T-cell (primary cell): Measurements from ENCODE around the gene CSF1R. TPM values are rescaled to one million over a fixed set of nuclear protein-coding genes. Genes with fewer than 3 reads are reported as not detected.

Experiments used
- ATAC-seq, 4 experiments: fragments of 200-7000 bp in 3 of 4; fragments of 150-1000 bp in 1 of 4; cut with Tn5 transposase; replicated peaks in 1 of 4; 1 replicate in 3 of 4; 2 replicates in 1 of 4; pipeline ENCODE4 v1.10.0; 2021; ENCODE audit warnings: moderate library complexity in 3 of 4, mild to moderate bottlenecking in 2 of 4, moderate number of reproducible peaks in 1 of 4
- CTCF ChIA-PET, 2 donors: fragments of 300-600 bp; sonication (Branson Sonifier 250); formaldehyde crosslinking; loops; one replicate each; lab custom pipeline; 2022; ENCODE audit warnings: antibody characterized with exemption in 2 of 2; lab: Charles Lee
- POLR2A ChIA-PET, 2 donors: fragments of 300-600 bp; sonication (Branson Sonifier 250); formaldehyde crosslinking; loops; one replicate each; lab custom pipeline; 2022; ENCODE audit warnings: antibody characterized with exemption in 2 of 2; lab: Charles Lee
- DNase-seq, 35 experiments: peaks; one replicate each; pipeline versions ENCODE4 v3.0.0 to v3.0.0-alpha.2; 2013 to 2023
- H3K27ac ChIP-seq: one replicate; pipeline ENCODE4 v1.5.1; 2013; ENCODE audit warnings: low read length
- H3K27me3 ChIP-seq, 2 experiments: replicated peaks in 1 of 2; 1 replicate in 1 of 2; 2 replicates in 1 of 2; pipeline versions ENCODE4 v1.6.1 to v1.7.0; 2013; ENCODE audit warnings: low read length in 1 of 2, mixed read lengths in 1 of 2; ENCODE audit not compliant: control insufficient read depth in 2 of 2, insufficient read depth in 2 of 2; ENCODE audit errors: extremely low read depth in 1 of 2
- H3K36me3 ChIP-seq, 2 donors: 1 replicate in 1 of 2; 2 replicates in 1 of 2; pipeline versions ENCODE4 v1.6.1 to v1.7.0; 2013; ENCODE audit warnings: low read length in 1 of 2; ENCODE audit not compliant: control insufficient read depth in 2 of 2, insufficient read depth in 1 of 2; ENCODE audit errors: extremely low read depth in 1 of 2
- H3K4me1 ChIP-seq, 2 experiments: 1 replicate in 1 of 2; 2 replicates in 1 of 2; pipeline versions ENCODE4 v1.6.1 to v1.7.0; 2013; ENCODE audit warnings: low read length in 2 of 2, mixed read lengths in 1 of 2; ENCODE audit not compliant: insufficient read depth in 2 of 2, control insufficient read depth in 1 of 2; ENCODE audit errors: extremely low read depth in 1 of 2
- H3K4me3 ChIP-seq, 2 donors: 1 replicate in 1 of 2; 2 replicates in 1 of 2; pipeline versions ENCODE4 v1.5.1 to v1.7.0; 2013; ENCODE audit warnings: mild to moderate bottlenecking in 2 of 2, low read length in 1 of 2, moderate library complexity in 1 of 2; ENCODE audit not compliant: control insufficient read depth in 1 of 2; ENCODE audit errors: extremely low read depth in 1 of 2
- H3K9me3 ChIP-seq: 2 replicates; pipeline ENCODE4 v1.7.0; 2013
- H3K27ac Mint-ChIP-seq, 2 donors: one replicate each; pipeline ENCODE4 v1.8.0; 2020 to 2021; ENCODE audit warnings: mild to moderate bottlenecking in 2 of 2, mixed read lengths in 2 of 2
- H3K27me3 Mint-ChIP-seq, 2 donors: one replicate each; pipeline ENCODE4 v1.8.0; 2021 to 2022; ENCODE audit warnings: mixed read lengths in 2 of 2
- H3K36me3 Mint-ChIP-seq: one replicate; pipeline ENCODE4 v1.8.0; 2021; ENCODE audit warnings: mixed read lengths
- H3K4me1 Mint-ChIP-seq, 3 donors: one replicate each; pipeline ENCODE4 v1.8.0; 2020 to 2022; ENCODE audit warnings: mixed read lengths in 3 of 3, mild to moderate bottlenecking in 1 of 3
- H3K4me3 Mint-ChIP-seq, 3 donors: one replicate each; pipeline ENCODE4 v1.8.0; 2020 to 2022; ENCODE audit warnings: mild to moderate bottlenecking in 3 of 3, mixed read lengths in 3 of 3, moderate library complexity in 3 of 3
- H3K9me3 Mint-ChIP-seq, 3 donors: one replicate each; pipeline ENCODE4 v1.8.0; 2020 to 2022; ENCODE audit warnings: mixed read lengths in 3 of 3
- WGBS: methylation state at CpG from one replicate; pipeline ENCODE4 v1.1.5; 2013; ENCODE audit warnings: missing lambda C conversion rate; ENCODE audit not compliant: insufficient coverage; 5-methylcytosine and 5-hydroxymethylcytosine counted together
- total RNA-seq, 35 experiments: library from RNA in 6 of 35; stranded (reverse) in 6 of 35; fragments of 120-200 nt in 1 of 35; gene quantifications; one replicate each; pipeline versions ENCODE4 v1.2.1 to v1.2.4 and lab custom pipeline; 2013 to 2026

CSF1R gene
- total RNA-seq, 5 donors from 2014 or later (not counting 1 experiment from before 2014, with no cell fraction given) = 0.36 to 0.95 (median 0.58) TPM; not detected in 1

- H3K4me3 Mint-ChIP-seq = no peak overlapping the region
- DNase-seq (no peak), ATAC-seq (no peak)
- Histone ChIP-seq H3K27ac (no peak overlapping the region), H3K4me1 (no peaks in the 10 kb centered on the region), H3K36me3 (peaks cover 13 to 84% of the 10 kb centered on the region in 2 donors), H3K27me3 (no peaks in the 10 kb centered on the region), H3K4me3 (no peak overlapping the region), H3K9me3 (no peaks in the 10 kb centered on the region)
- H3K9me3 Mint-ChIP-seq = peaks cover 0 to 6% (median 2%) of the 10 kb centered on the region in 3 donors
- POLR2A ChIA-PET = no interaction called here
- no peaks in the 10 kb centered on the region for H3K27me3 Mint-ChIP-seq
- H3K36me3 Mint-ChIP-seq = peaks cover 85% of the 10 kb centered on the region
- 100% methylated on average over 2 of the region's 4 CpGs for WGBS
- H3K27ac Mint-ChIP-seq = no peak overlapping the region
- H3K4me1 Mint-ChIP-seq = peaks cover under 1 to 7% (median 5%) of the 10 kb centered on the region in 3 donors
- CTCF ChIA-PET = interaction anchor here in 1 of 2 donors (0.5 kb wide), 1 partner anchor 371 kb away, joined by 3 read pairs; no protein-coding TSS in a partner anchor
These were observed 72.4 kb downstream of the CSF1R start for GRCh38 chr5:150013931-150014330.

GRCh38 chr5:150009671-150010387 is 76.5 kb downstream of the CSF1R start:
- H3K27ac ChIP-seq = no peak overlapping the region
- no peak overlapping the region for H3K4me3 ChIP-seq
- Mint-ChIP-seq H3K4me3 (no peak overlapping the region), H3K36me3 (peaks cover 81% of the 10 kb centered on the region), H3K4me1 (peaks cover 15 to 27% (median 15%) of the 10 kb centered on the region in 3 donors), H3K9me3 (no peaks in the 10 kb centered on the region), H3K27ac (no peak overlapping the region), H3K27me3 (no peaks in the 10 kb centered on the region)
- ChIA-PET POLR2A (no interaction called here), CTCF (interaction anchor here in 1 of 2 donors (1.5 kb wide), 1 partner anchor 10 kb away, joined by 4 read pairs; no protein-coding TSS in a partner anchor)
- H3K4me1 ChIP-seq = no peaks in the 10 kb centered on the region
- 100% methylated on average over 6 of the region's 6 CpGs for WGBS
- H3K36me3 ChIP-seq = peaks cover 7 to 81% of the 10 kb centered on the region in 2 donors
- H3K9me3 ChIP-seq = no peaks in the 10 kb centered on the region
- ATAC-seq (no peak), DNase-seq (no peak)
- no peaks in the 10 kb centered on the region for H3K27me3 ChIP-seq

- no peak for DNase-seq
- H3K36me3 Mint-ChIP-seq = peaks cover 63% of the 10 kb centered on the region
- H3K4me1 Mint-ChIP-seq = peaks cover 36 to 47% (median 39%) of the 10 kb centered on the region in 3 donors
- Histone ChIP-seq H3K27me3 (no peaks in the 10 kb centered on the region), H3K27ac (no peak overlapping the region), H3K4me1 (peaks cover 3 to 10% of the 10 kb centered on the region in 2 experiments), H3K4me3 (no peak overlapping the region), H3K9me3 (no peaks in the 10 kb centered on the region), H3K36me3 (peaks cover 5 to 60% of the 10 kb centered on the region in 2 donors)
- ATAC-seq = no peak
- ChIA-PET POLR2A (interaction anchor here (0.6 kb wide), 2 partner anchors 432 to 1587 kb away, joined by 7 read pairs; no protein-coding TSS in a partner anchor), CTCF (interaction anchor here (1.0 to 2.0 kb wide), 2 partner anchors 14 to 16 kb away, joined by 3 to 5 read pairs; no protein-coding TSS in a partner anchor)
- no peak overlapping the region for H3K27ac Mint-ChIP-seq
- no peaks in the 10 kb centered on the region for H3K9me3 Mint-ChIP-seq
- H3K4me3 Mint-ChIP-seq = no peak overlapping the region
- no peaks in the 10 kb centered on the region for H3K27me3 Mint-ChIP-seq
These were observed 79.3 kb downstream of the CSF1R start for GRCh38 chr5:150007050-150007449.

- H3K4me1 Mint-ChIP-seq = peaks cover 42 to 52% (median 47%) of the 10 kb centered on the region in 3 donors
- H3K27ac ChIP-seq = no peak overlapping the region
- no peak overlapping the region for H3K27ac Mint-ChIP-seq
- H3K27me3 Mint-ChIP-seq = no peaks in the 10 kb centered on the region
- H3K27me3 ChIP-seq = no peaks in the 10 kb centered on the region
- H3K4me3 Mint-ChIP-seq = no peak overlapping the region
- H3K9me3 ChIP-seq = no peaks in the 10 kb centered on the region
- H3K36me3 Mint-ChIP-seq = peaks cover 60% of the 10 kb centered on the region
- H3K36me3 ChIP-seq = peaks cover 3 to 57% of the 10 kb centered on the region in 2 donors
- ChIA-PET POLR2A (interaction anchor here in 1 of 2 donors (0.5 kb wide), 2 partner anchors 411 to 416 kb away, joined by 3 to 10 read pairs; no protein-coding TSS in a partner anchor), CTCF (interaction anchor here (1.0 to 2.0 kb wide), 3 partner anchors 13 to 370 kb away, joined by 3 to 5 read pairs (median 3); no protein-coding TSS in a partner anchor)
- WGBS = no CpG with 5 or more reads among the region's 4 CpGs
- DNase-seq (no peak), ATAC-seq (no peak)
- H3K4me3 ChIP-seq = no peak overlapping the region
- H3K4me1 ChIP-seq = peaks cover 7 to 14% of the 10 kb centered on the region in 2 experiments
- H3K9me3 Mint-ChIP-seq = no peaks in the 10 kb centered on the region
These were observed 80.0 kb downstream of the CSF1R start for GRCh38 chr5:150006318-150006717.

Other genes with a start within 250 kb of the CSF1R start
- gene PDE6A, start 141.8 kb downstream of the CSF1R start, total RNA-seq = not detected
- 10 to 100 TPM in 3 of 5 donors, 1 to 10 TPM in 2; 5.2 to 11.0 (median 10.0) TPM for gene SLC26A2, start 125.8 kb downstream of the CSF1R start, total RNA-seq
- gene TIGD6, start 85.9 kb downstream of the CSF1R start, total RNA-seq = 1 to 10 TPM; 1.7 to 4.5 (median 4.0) TPM
- 10 to 100 TPM; 28.9 to 35.2 (median 30.9) TPM for gene HMGXB3, start 85.8 kb downstream of the CSF1R start, total RNA-seq
- gene PDGFRB, start 69.3 kb upstream of the CSF1R start, total RNA-seq = 1 to 10 TPM in 3 of 5 donors, under 1 TPM in 2; 0.32 to 3.6 (median 1.6) TPM
- gene CDX1, start 80.2 kb upstream of the CSF1R start, total RNA-seq = under 1 TPM in 1 of 5 donors, not detected in 4; 0.23 TPM
- gene SLC6A7, start 103.5 kb upstream of the CSF1R start, total RNA-seq = not detected
- not detected for gene CAMK2A, start 203.2 kb upstream of the CSF1R start, total RNA-seq
- under 1 TPM in 1 of 5 donors, not detected in 4; 0.09 TPM for gene ARSI, start 216.4 kb upstream of the CSF1R start, total RNA-seq